Astrocyte (in vitro differentiated cells and primary cell): ENCODE measurements around the gene CHAD. TPM values are rescaled to one million over a fixed set of nuclear protein-coding genes. Genes with fewer than 3 reads are reported as not detected.
A peak's percentile ranks its signal among the peaks of the same experiment; 100 is the strongest.
"Not testable (repeated sequence)": the region's sequence is repeated elsewhere in the genome, so short reads cannot be mapped to it uniquely, and the experiment has no call there.

Source experiments
- DNase-seq: peaks from one replicate; pipeline ENCODE4 v3.0.0-alpha.2; 2010; ENCODE audit warnings: low read depth
- FAIRE-seq: peaks from 2 replicates; lab custom pipeline; 2011; peaks lifted over from hg19 to GRCh38; lab: Jason Lieb, UNC
- H2AFZ ChIP-seq: 2 replicates; pipeline ENCODE4 v1.6.0; 2012; ENCODE audit warnings: low read depth, low read length, inconsistent platforms
- H3K27ac ChIP-seq: 2 replicates; pipeline ENCODE4 v1.5.1; 2011; ENCODE audit warnings: low read depth, low read length, inconsistent platforms
- H3K27me3 ChIP-seq: 2 replicates; pipeline ENCODE4 v1.6.0; 2011; ENCODE audit warnings: low read length, inconsistent platforms; ENCODE audit not compliant: insufficient read depth
- H3K36me3 ChIP-seq: 2 replicates; pipeline ENCODE4 v1.5.1; 2011; ENCODE audit warnings: low read length, inconsistent platforms; ENCODE audit not compliant: insufficient read depth
- H3K4me1 ChIP-seq: 2 replicates; pipeline ENCODE4 v1.5.1; 2011; ENCODE audit warnings: low read length, inconsistent platforms; ENCODE audit not compliant: insufficient read depth
- H3K4me2 ChIP-seq: 2 replicates; pipeline ENCODE4 v1.6.0; 2012; ENCODE audit warnings: low read length, inconsistent platforms
- H3K4me3 ChIP-seq: 2 replicates; pipeline ENCODE4 v1.5.1; 2011; ENCODE audit warnings: low read depth, mild to moderate bottlenecking, low read length, inconsistent platforms; ENCODE audit not compliant: insufficient read depth
- H3K79me2 ChIP-seq: 2 replicates; pipeline ENCODE4 v1.6.0; 2012; ENCODE audit warnings: mild to moderate bottlenecking, low read length, inconsistent platforms; ENCODE audit not compliant: insufficient read depth
- H3K9ac ChIP-seq: 2 replicates; pipeline ENCODE4 v1.6.0; 2012; ENCODE audit warnings: mild to moderate bottlenecking, low read length, inconsistent platforms
- H3K9me3 ChIP-seq: 2 replicates; pipeline ENCODE4 v1.5.1; 2012; ENCODE audit warnings: low read depth, mild to moderate bottlenecking, low read length, inconsistent platforms; ENCODE audit not compliant: insufficient read depth
- H4K20me1 ChIP-seq: 2 replicates; pipeline ENCODE4 v1.6.0; 2012; ENCODE audit warnings: low read length, inconsistent platforms; ENCODE audit not compliant: insufficient read depth
- H3K27ac Mint-ChIP-seq: one replicate; pipeline ENCODE4 v1.8.0; 2021; ENCODE audit warnings: mild to moderate bottlenecking, mixed read lengths; ENCODE audit not compliant: unreplicated experiment
- H3K27me3 Mint-ChIP-seq: one replicate; pipeline ENCODE4 v1.8.0; 2021; ENCODE audit warnings: low read depth, mixed read lengths; ENCODE audit not compliant: unreplicated experiment
- H3K36me3 Mint-ChIP-seq: one replicate; pipeline ENCODE4 v1.8.0; 2021; ENCODE audit warnings: low read depth, mixed read lengths; ENCODE audit not compliant: unreplicated experiment
- H3K4me1 Mint-ChIP-seq: one replicate; pipeline ENCODE4 v1.8.0; 2021; ENCODE audit warnings: low read depth, mixed read lengths; ENCODE audit not compliant: unreplicated experiment
- H3K4me3 Mint-ChIP-seq: one replicate; pipeline ENCODE4 v1.8.0; 2021; ENCODE audit warnings: mild to moderate bottlenecking, moderate library complexity, mixed read lengths; ENCODE audit not compliant: unreplicated experiment
- H3K9me3 Mint-ChIP-seq: one replicate; pipeline ENCODE4 v1.8.0; 2021; ENCODE audit warnings: mild to moderate bottlenecking, mixed read lengths; ENCODE audit not compliant: unreplicated experiment
- CTCF ChIP-seq: IDR thresholded peaks from 2 replicates; pipeline ENCODE4 v1.5.1; 2011; ENCODE audit warnings: low read depth, mild to moderate bottlenecking, inconsistent platforms, low read length, moderate library complexity; ENCODE audit not compliant: insufficient read depth
- EZH2 ChIP-seq: IDR thresholded peaks from 2 replicates; pipeline ENCODE4 v1.6.1; 2012; ENCODE audit warnings: mild to moderate bottlenecking, low read length, inconsistent platforms; ENCODE audit not compliant: insufficient read depth
- total RNA-seq: library from RNA; stranded (reverse); gene quantifications from 2 replicates; pipeline ENCODE4 v1.2.1, GENCODE V29; 2021

The CHAD gene
- total RNA-seq, 1 donor from 2014 or later, result not detected

GRCh38 chr17:50428831-50429424 lies 39.8 kb downstream of the CHAD start:
- no peak for FAIRE-seq

GRCh38 chr17:50428126-50428525 lies 40.6 kb downstream of the CHAD start:
- not testable (repeated sequence) for H3K27ac Mint-ChIP-seq, H3K27me3 ChIP-seq, H4K20me1 ChIP-seq, H3K27me3 Mint-ChIP-seq, H3K4me2 ChIP-seq, H3K36me3 Mint-ChIP-seq, H3K9me3 Mint-ChIP-seq, H3K4me3 ChIP-seq, H3K27ac ChIP-seq, H3K9me3 ChIP-seq, H2AFZ ChIP-seq, H3K79me2 ChIP-seq, H3K9ac ChIP-seq, H3K36me3 ChIP-seq, FAIRE-seq, DNase-seq
- Mint-ChIP-seq H3K4me3 (peak overlapping the region; percentile 72), H3K4me1 (peaks cover 21% of the 10 kb centered on the region)
- H3K4me1 ChIP-seq, result peaks cover 27% of the 10 kb centered on the region

More at GRCh38 chr17:50428831-50429424, 39.8 kb downstream of the CHAD start:
- H4K20me1 ChIP-seq, result peaks cover 9% of the 10 kb centered on the region
- no peak for DNase-seq
- peaks cover 2% of the 10 kb centered on the region for H3K36me3 ChIP-seq
- Mint-ChIP-seq H3K9me3 (no peaks in the 10 kb centered on the region), H3K4me3 (no peak overlapping the region), H3K36me3 (peaks cover 7% of the 10 kb centered on the region), H3K27me3 (no peaks in the 10 kb centered on the region), H3K27ac (no peak overlapping the region), H3K4me1 (peaks cover 15% of the 10 kb centered on the region)
- H3K9ac ChIP-seq, result no peak overlapping the region
- H3K4me1 ChIP-seq, result peaks cover 22% of the 10 kb centered on the region
- no peaks in the 10 kb centered on the region for H3K9me3 ChIP-seq
- no peak overlapping the region for H3K4me2 ChIP-seq
- no peaks in the 10 kb centered on the region for H3K27me3 ChIP-seq
- no peak overlapping the region for H3K4me3 ChIP-seq
- TF ChIP-seq EZH2, result no peak
- TF ChIP-seq CTCF, result no peak
- no peaks in the 10 kb centered on the region for H3K79me2 ChIP-seq
- no peak overlapping the region for H3K27ac ChIP-seq
- H2AFZ ChIP-seq, result no peak overlapping the region

- H3K4me3 Mint-ChIP-seq, result peak overlapping the region; percentile 87
- Histone ChIP-seq H3K9ac (peak overlapping the region; percentile 82), H3K4me1 (peaks cover 27% of the 10 kb centered on the region), H3K27ac (no peak overlapping the region), H3K4me3 (peak overlapping the region; percentile 57), H4K20me1 (peaks cover 3% of the 10 kb centered on the region), H3K79me2 (no peaks in the 10 kb centered on the region), H2AFZ (peak overlapping the region; percentile 35), H3K9me3 (no peaks in the 10 kb centered on the region), H3K36me3 (peaks cover 2% of the 10 kb centered on the region), H3K4me2 (peak overlapping the region; percentile 89), H3K27me3 (no peaks in the 10 kb centered on the region)
- peaks cover 21% of the 10 kb centered on the region for H3K4me1 Mint-ChIP-seq
- FAIRE-seq (no peak), DNase-seq (no peak)
- peak overlapping the region; percentile 47 for H3K27ac Mint-ChIP-seq
- H3K9me3 Mint-ChIP-seq, result no peaks in the 10 kb centered on the region
- no peaks in the 10 kb centered on the region for H3K27me3 Mint-ChIP-seq
- no peak for TF ChIP-seq CTCF
- TF ChIP-seq EZH2, result no peak
- H3K36me3 Mint-ChIP-seq, result peaks cover 7% of the 10 kb centered on the region
Observed at GRCh38 chr17:50426814-50427787, 41.6 kb downstream of the CHAD start.
